ENCODE measurements around the gene TTC7B. TPM values are rescaled to one million over a fixed set of nuclear protein-coding genes. Genes with fewer than 3 reads are reported as not detected.
A peak's percentile ranks its signal among the peaks of the same experiment; 100 is the strongest.

The TTC7B gene
- total and polyA plus RNA-seq, 2 experiments from 2014 or later, result 68.1 to 75.8 TPM

DNA sequence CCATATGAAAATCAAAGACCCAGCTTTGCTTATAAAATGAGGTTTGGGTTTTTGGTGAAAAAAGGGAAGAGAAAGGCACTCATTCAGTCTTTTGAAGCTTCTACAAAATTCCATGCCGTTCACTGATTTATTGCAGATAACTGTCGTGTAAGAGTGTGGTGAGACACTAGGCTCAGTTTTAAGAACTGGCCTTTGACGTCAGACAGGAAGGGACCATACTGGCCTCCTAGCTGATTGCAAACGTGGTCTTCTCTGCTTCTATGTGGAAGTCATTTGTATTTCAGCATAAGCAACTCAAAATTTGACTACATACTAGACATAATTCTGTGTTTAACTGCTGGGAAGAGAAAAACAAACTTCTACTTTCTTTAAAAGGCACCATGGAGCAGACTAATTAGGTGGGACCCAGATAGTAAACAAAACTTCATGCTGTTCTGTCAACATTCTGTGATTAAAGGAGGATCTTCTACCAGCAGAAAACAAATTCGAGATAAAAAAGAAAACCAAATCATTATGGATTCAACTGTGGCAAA, 168.7 kb downstream of the TTC7B start:
- H3K9me3 ChIP-seq (ENCODE audit: low read depth), result no peaks in the 10 kb centered on the region
- TF ChIP-seq, protein P1, sequence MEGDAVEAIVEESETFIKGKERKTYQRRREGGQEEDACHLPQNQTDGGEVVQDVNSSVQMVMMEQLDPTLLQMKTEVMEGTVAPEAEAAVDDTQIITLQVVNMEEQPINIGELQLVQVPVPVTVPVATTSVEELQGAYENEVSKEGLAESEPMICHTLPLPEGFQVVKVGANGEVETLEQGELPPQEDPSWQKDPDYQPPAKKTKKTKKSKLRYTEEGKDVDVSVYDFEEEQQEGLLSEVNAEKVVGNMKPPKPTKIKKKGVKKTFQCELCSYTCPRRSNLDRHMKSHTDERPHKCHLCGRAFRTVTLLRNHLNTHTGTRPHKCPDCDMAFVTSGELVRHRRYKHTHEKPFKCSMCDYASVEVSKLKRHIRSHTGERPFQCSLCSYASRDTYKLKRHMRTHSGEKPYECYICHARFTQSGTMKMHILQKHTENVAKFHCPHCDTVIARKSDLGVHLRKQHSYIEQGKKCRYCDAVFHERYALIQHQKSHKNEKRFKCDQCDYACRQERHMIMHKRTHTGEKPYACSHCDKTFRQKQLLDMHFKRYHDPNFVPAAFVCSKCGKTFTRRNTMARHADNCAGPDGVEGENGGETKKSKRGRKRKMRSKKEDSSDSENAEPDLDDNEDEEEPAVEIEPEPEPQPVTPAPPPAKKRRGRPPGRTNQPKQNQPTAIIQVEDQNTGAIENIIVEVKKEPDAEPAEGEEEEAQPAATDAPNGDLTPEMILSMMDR (IDR thresholded peaks at IDR 0.05; ENCODE audit: low read depth, low read length), result no peak
- no peak overlapping the region for H3K4me3 ChIP-seq
- no peaks in the 10 kb centered on the region for H3K36me3 ChIP-seq
- H3K4me1 ChIP-seq (ENCODE audit: low read depth), result peaks cover 3% of the 10 kb centered on the region
- H3K27me3 ChIP-seq, result no peaks in the 10 kb centered on the region
- no peak for DNase-seq (ENCODE audit: low read depth in 1 of 2, low spot score in 1 of 2)
- no peak overlapping the region for H3K27ac ChIP-seq

DNA sequence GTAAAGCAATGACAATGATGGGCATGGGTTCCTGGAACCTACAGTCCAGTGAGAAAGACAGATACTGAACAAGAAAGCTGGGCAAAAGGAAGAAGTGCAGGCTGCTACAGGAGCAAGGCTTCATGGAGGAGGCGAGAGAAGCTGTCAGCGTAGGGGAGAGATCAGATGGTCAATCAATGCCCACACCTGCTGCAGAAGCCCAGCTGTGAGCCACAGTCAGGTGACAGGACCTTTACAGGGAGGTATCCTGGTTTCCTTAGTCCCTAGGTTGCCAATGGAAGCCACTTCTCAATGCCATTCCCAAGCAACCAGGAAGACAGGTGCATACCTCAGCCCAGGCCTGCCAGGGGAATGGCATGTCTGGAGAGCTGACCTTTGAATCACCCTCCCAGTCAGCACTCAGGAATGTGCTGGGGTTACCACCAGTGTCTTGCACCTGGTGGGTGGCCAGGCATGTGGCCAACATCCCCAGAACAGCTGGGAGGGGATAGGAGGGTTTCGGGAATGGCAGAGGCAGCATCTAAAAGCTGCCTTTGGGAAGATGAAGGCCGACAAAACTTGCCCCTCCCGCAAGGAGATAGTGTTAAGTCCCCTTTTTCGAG, 170.3 kb downstream of the TTC7B start:
- H3K27me3 ChIP-seq, result no peaks in the 10 kb centered on the region
- no peaks in the 10 kb centered on the region for H3K36me3 ChIP-seq
- H3K4me3 ChIP-seq, result no peak overlapping the region
- H3K27ac ChIP-seq, result no peak overlapping the region
- TF ChIP-seq, protein P1 (IDR thresholded peaks at IDR 0.05; ENCODE audit: low read depth, low read length), result no peak
- no peaks in the 10 kb centered on the region for H3K9me3 ChIP-seq (ENCODE audit: low read depth)
- H3K4me1 ChIP-seq (ENCODE audit: low read depth), result peaks cover 17% of the 10 kb centered on the region
- peak; percentile 41 to 55 for DNase-seq (ENCODE audit: low read depth in 1 of 2, low spot score in 1 of 2)

DNA sequence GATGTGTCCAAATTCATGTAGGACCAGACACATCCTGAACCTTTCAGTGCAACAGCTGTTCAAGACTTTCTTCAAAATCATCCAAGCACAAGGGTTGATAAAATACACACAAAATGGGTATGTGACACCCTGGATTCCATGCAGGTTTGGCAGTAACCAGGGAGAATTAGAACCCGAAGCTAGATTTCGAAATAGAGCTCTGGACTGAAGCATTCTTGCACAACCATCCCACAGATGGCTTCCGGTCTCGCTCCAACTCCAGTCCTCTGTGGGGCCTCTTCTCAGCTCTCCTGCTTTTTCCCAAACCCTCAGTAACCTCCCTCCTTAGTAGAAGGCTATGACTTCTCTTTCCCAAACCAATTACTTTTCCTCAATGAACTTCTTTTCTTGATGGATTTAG, 171.3 kb downstream of the TTC7B start:
- Histone ChIP-seq H3K36me3 (no peaks in the 10 kb centered on the region), H3K27ac (no peak overlapping the region), H3K27me3 (no peaks in the 10 kb centered on the region), H3K9me3 (ENCODE audit: low read depth) (no peaks in the 10 kb centered on the region), H3K4me3 (no peak overlapping the region), H3K4me1 (ENCODE audit: low read depth) (peaks cover 22% of the 10 kb centered on the region)
- TF ChIP-seq, protein P1 (IDR thresholded peaks at IDR 0.05; ENCODE audit: low read depth, low read length), result no peak
- peak in 1 of 2 donors; percentile 93 for DNase-seq (ENCODE audit: low read depth in 1 of 2, low spot score in 1 of 2)

DNA sequence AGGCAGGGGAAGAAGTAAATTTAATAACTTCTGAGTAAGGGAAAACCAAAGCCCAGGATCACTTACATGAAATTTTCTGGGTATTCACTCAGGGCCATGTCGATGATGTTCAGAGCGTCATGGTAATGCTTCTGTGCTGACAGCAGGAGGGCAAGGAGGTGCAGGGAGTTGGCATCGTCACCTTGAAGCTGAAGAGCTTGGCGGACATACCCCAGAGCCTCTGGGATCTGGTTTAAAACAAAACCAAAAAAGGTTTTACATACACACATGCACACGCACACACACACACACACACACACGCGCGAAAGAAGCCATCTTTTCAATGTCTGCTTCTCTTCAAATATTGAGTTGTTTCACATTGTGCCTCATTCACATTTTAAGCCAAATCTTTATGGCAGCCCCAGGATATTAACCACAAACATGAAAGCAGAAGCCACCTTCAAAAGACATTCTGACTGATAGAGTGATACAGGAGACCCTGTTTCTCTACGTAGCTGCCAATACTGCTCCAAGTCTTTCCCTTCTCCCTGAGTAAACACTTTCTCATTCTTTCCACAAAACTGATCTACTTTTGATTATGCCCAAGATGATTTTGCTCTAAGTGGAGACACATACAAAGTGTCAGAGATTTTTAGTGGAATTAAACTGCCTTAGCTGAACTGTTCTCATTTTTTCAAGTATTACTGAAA, 172.1 kb downstream of the TTC7B start:
- Histone ChIP-seq H3K4me3 (no peak overlapping the region), H3K36me3 (no peaks in the 10 kb centered on the region), H3K9me3 (ENCODE audit: low read depth) (no peaks in the 10 kb centered on the region), H3K27me3 (no peaks in the 10 kb centered on the region), H3K27ac (no peak overlapping the region), H3K4me1 (ENCODE audit: low read depth) (peaks cover 22% of the 10 kb centered on the region)
- TF ChIP-seq, protein P1 (IDR thresholded peaks at IDR 0.05; ENCODE audit: low read depth, low read length), result no peak
- DNase-seq (ENCODE audit: low read depth in 1 of 2, low spot score in 1 of 2), result no peak

DNA sequence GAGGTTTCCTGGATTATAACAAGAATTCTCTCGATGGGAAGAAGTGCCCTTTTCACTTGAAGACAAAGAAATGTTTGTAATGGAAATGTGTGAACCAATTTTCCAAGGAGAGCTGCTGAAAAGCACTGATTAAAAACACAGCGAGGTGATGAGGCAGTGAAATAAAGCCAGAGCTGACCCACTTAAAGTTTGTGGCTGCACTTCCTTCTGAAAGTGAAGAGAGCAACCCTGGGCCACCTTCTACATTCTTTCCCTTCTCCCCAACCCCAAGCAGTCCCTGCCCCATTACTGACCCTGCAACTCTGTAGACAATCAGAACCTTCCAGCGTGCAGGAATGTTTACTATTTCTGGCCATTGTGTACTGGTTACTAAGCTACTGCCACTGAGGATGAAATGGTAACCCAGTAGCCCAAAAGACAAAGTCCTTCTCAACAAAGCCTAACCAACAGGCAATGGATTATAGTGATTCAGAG, 173.9 kb downstream of the TTC7B start:
- Histone ChIP-seq H3K4me1 (ENCODE audit: low read depth) (peaks cover 22% of the 10 kb centered on the region), H3K27ac (peak overlapping the region; percentile 64), H3K36me3 (no peaks in the 10 kb centered on the region), H3K9me3 (ENCODE audit: low read depth) (no peaks in the 10 kb centered on the region), H3K4me3 (no peak overlapping the region), H3K27me3 (no peaks in the 10 kb centered on the region)
- TF ChIP-seq, protein P1 (IDR thresholded peaks at IDR 0.05; ENCODE audit: low read depth, low read length), result no peak
- DNase-seq (ENCODE audit: low read depth in 1 of 2, low spot score in 1 of 2), result peak; percentile 67 to 68

All from cardiac muscle cell (in vitro differentiated cells and primary cell).